ENCODE results near the gene PARD6A.

DNA sequence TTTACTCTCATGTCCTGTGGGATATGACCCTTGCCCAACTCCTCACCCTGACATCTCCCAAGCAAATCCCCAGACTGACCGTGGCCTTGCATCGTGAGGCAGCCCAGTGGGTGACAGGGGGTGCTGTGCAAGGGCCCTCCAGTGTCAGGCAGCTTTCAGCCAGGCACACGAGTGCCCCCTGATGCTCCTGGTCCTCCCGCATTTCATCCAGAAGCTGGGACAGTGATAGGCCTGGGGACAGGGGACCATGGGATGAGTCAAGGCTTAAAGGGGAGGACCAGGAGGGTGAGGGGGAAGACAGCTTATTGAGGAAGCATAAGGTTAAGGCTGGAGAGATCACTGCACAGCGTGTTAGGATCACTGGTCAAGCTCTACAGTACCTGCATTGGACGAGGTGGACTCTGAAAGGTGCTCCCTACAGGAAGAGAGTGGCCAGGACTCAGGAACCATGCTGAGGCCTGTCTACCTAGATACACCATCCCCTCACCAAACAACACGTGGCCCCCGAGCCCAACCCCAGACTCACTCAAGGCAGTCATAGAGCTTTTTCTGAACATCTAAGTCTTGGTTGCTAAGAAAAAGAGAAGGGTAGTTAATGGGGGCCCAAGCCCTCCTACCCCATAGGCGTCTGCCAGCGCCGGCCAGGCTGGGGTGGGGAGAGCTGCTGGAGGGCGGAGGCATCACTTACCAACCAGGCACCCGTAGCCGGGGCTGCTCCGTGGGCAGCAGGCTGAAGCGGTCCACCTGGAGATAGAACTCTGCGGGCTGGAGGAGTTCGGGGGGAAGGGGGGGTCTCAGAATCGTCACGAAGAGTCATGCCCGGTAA, 1.7 kb upstream of the PARD6A start:
- no peak for TF ChIP-seq POLR2A (IDR thresholded peaks at IDR 0.05)
- TF ChIP-seq, protein P1, sequence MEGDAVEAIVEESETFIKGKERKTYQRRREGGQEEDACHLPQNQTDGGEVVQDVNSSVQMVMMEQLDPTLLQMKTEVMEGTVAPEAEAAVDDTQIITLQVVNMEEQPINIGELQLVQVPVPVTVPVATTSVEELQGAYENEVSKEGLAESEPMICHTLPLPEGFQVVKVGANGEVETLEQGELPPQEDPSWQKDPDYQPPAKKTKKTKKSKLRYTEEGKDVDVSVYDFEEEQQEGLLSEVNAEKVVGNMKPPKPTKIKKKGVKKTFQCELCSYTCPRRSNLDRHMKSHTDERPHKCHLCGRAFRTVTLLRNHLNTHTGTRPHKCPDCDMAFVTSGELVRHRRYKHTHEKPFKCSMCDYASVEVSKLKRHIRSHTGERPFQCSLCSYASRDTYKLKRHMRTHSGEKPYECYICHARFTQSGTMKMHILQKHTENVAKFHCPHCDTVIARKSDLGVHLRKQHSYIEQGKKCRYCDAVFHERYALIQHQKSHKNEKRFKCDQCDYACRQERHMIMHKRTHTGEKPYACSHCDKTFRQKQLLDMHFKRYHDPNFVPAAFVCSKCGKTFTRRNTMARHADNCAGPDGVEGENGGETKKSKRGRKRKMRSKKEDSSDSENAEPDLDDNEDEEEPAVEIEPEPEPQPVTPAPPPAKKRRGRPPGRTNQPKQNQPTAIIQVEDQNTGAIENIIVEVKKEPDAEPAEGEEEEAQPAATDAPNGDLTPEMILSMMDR (IDR thresholded peaks at IDR 0.05) = no peak
